CD4-positive, alpha-beta T cell treated with Interleukin-15 for 4 hours (primary cell): ENCODE data around the gene ATP6V1G1.
A peak's percentile ranks its signal among the peaks of the same experiment; 100 is the strongest.
"Not testable (repeated sequence)": the region's sequence is repeated elsewhere in the genome, so short reads cannot be mapped to it uniquely, and the experiment has no call there.

Experiments used
- DNase-seq: peaks from one replicate; pipeline ENCODE4 v3.0.0-alpha.2; 2020; ENCODE audit warnings: low spot score

ATP6V1G1 gene, protein sequence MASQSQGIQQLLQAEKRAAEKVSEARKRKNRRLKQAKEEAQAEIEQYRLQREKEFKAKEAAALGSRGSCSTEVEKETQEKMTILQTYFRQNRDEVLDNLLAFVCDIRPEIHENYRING

DNA sequence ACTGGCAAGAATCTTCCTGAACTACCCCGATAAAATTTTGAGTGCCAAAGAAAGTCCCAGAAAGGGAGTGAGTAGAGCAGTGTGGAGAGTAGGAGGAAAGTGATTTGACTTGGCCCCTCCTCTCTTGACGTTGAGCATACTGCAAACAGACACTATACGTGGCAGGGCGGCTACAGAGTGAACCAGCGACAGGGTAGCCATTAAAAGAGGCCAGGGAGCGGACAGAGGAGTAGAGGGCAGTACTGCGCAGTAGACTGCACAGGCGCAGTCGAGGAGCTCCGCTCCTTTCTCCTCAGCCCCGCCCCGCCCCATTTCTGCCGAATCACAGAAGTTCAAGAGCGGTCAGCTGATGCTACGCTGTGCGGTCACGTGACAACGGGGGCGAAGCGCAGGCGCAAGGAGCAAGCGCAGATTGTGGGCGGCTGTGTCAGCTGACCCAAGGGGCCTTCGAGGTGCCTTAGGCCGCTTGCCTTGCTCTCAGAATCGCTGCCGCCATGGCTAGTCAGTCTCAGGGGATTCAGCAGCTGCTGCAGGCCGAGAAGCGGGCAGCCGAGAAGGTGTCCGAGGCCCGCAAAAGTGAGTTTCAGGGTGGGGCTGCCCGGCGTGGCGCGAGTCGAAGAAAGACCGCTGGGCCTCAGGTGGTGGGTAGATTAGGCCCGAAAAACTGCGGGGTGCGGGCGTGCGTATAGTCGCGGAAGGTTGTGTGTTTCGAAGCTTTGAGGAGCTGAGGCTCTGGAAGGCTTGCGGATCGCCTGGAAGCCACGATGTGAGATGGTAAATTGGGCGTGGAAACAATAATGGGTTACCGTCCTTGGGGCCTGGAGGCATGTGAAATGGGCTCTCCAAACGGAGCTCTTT is at the start of gene ATP6V1G1:
TSS of gene ATP6V1G1 (plus strand) at position 425 of the 858 bp plus-strand sequence. CDS start at position 495, 70 bp downstream.
- peak; percentile 98 for DNase-seq

DNA sequence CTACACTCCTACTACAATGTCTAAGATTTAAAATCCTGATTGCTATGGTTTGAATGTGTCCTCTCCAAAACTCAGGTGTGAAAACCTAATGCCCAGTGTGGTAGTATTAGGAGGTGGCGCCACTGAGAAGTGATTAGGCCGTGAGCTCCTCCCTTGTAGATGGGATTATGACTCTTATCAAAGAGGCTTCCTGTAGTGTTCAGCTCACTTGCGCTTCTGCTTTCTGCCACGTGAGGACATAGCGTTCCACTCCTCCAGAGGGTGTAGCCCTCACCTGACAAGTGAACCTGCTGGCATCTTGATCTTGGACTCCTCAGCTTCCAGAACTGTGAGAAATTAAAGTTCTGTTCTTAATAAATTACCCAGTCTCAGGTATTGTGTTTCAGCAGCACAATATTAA is 49.3 kb upstream of the ATP6V1G1 start:
- peak; percentile 19 for DNase-seq

DNA sequence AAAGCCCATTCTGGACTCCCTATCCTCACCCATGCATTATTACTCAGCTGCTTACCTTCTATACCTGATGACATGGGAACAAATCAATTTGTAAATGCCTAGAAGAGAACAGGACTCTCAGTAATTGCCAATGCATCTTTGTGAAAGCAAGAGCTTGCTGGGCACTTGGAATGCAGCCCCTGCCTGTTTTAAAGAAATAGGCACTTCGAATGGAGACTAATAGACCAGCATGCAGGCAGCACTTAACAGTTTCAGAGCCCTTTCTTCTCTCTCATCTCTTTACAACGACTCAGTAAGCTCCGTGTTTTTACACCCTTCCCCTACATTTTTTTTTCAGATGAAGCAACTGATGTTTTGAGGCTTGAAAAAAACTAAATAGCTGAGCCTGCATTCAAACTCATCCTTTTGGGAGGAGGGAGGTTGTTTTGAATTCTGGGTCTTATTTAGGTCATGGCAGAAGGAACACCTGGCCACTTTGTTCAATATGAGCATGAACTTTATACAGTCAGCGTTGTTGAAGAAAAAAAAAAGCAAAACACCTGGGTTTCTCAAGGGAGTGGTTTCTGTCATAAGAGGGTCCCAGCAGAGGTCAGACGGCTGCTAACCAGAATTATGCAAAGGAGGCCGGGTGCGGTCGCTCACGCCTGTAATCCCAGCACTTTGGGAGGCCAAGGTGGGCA is 47.7 kb upstream of the ATP6V1G1 start:
- DNase-seq, result no peak

DNA sequence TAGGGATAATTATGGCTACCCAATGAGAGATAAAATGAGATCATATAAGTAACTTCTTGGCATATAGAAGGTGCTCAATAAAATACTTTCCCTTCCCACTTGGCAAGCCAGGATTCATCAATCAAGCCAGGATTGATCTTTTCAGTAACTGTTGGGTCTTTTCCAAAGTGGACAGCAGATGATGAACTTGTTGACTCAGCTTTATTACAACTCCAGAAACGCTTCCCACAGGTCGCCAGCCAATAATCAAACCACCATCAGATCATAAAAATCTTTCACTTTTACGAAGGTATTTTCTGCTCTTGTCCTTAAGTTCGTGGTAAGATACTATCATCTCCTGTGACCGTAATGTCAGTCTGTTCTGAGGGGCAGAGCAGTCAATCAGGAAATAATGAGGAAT is 42.5 kb upstream of the ATP6V1G1 start:
- no peak for DNase-seq

DNA sequence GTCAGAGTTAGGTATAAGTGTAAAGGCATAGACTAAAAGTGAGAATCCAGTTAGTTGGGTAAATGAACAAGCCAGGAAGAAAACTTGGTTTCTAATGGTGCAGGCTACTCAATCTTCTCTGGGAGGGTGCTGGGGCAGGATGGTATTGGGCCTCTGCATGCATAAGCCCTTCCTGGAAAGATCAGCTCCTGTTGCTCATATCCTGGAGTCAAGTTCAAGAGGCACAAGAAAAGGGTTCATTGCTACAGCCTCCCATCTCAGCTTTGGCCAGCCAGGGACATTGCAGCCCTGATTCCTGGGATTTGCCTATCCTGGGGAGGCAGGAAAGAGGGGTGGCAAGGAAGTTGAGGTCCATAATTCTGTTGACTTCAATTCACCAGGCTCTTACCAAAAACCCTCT is 40.7 kb upstream of the ATP6V1G1 start:
- DNase-seq, result no peak

DNA sequence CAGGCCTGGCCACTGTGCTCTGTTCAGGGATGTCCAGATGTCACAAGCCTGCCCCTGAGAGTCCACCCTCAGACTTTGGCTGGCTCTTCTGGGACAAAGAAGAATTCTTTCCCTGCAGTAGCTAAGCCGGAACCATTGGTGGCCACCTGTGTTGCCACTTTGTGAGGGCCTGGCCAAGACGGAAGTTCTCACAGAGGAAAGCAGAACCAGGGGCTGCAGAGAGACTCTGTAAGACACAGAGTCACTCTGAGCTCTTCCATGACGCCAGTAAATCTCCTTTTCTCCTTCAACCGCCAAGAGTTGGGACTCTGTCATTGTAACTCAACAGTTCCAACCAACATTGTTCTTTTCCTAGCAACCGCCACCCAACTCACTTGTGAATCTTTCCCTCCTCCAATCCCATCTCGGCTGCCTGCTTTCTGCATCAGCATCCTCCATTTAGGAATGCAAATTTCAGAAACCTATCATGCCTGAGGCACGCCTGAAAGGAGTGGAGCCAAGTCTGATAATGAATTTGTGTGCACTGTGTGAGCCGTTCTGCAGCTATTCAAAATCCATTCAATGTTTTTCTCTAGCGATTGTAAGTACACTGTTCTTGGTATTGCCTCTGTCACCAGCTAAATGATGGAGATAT is 37.8 kb upstream of the ATP6V1G1 start:
- no peak for DNase-seq

DNA sequence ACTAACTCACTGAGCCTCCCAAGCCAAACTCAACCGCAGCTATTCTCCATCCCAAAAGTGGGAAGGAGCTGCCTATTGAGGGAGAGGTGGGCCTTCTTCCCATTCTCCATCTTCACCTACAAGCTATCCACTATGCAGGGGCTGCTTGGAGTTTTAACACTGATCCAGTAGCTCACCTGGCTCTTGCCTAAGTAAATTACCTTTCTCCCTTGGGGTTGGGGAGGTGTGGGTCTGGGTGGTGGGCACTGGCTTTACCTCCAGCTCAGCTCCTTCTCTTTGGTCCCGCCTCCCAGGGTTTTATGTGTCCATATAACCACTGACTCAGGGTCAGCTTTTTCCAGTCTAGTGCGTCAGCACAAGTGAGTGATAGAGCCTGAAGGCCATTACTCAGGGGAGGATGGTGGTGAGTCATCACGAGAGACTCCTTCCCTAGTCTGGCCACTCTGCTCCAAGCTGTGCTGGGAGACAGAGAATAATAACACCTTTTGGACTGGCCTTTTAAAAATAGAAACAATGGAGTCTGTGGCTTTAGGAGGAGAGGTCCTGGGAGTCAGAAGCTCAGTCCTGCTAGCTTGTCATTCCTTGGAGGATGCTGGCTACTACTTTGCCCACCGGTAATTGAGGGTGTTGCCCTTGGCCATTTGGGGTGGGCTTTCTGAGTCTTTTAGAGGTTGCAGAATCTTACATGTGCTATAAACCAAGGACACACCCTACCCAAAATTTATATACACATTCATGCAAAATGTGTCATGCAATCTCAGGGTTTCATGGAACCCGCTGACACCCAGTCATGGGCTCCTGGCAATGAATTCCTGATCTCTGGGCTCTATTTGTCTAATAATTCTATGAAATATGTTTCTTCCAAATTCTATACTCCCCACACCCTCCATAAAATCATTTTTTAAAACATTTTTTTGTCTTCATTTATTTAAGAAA is 35.6 kb upstream of the ATP6V1G1 start:
- no peak for DNase-seq

DNA sequence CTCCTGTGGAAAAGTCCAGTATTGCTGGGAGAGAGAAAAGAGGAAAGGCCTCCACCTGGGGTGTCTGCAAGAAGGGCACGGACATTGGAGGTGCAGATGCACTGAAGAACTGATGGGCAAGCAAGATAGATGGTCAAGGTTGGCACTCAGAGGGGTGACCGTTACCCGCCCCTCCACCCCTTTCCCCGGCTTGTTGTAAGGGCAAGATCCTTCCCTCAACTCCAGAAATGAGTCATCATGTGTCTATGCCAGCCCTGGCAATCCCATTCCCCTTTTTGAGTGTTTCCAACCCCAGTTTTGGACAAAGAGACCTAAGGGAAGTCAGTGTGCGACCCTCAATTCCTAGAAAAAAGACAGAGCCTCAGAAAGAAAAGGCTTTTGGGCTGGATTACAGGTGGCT is 34.9 kb upstream of the ATP6V1G1 start:
- DNase-seq, result no peak

DNA sequence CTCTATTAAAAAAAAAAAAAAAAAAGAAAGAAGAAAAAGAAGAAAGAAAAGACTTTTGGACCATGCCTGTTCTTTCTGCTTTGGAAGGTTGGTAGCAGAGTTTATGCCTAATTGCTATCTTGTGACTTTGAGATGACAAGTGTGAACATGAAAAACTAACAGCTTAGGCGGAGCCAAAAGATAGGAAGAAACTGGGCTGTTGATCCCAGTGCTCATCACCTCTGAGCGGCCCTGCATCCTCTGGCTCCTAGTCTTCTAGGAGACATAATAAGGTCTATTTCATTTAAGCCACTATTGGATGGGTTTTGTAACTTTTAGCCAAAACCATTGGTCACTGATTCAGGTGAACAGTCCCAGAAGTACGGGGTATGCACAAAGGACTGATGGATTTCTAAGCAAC is 34.4 kb upstream of the ATP6V1G1 start:
- no peak for DNase-seq

DNA sequence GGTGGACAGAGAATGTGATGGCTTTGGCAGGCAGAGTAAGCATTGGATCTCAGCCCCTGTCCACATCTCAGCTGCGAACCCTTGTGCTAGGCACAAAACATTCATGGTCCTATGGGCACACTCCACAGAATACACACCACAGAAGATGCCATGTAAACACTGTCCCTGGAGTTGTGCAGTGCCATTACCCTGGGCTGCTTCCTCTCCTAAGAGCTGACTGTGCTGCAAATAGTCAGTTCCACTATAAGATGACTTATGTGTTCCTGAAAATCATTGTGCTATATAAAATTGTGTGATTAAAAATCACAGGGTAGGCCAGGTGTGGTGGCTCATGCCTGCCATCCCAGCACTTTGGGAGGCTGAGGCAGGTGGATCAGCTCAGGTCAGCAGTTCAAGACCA is 31.9 kb upstream of the ATP6V1G1 start:
- DNase-seq, result no peak

DNA sequence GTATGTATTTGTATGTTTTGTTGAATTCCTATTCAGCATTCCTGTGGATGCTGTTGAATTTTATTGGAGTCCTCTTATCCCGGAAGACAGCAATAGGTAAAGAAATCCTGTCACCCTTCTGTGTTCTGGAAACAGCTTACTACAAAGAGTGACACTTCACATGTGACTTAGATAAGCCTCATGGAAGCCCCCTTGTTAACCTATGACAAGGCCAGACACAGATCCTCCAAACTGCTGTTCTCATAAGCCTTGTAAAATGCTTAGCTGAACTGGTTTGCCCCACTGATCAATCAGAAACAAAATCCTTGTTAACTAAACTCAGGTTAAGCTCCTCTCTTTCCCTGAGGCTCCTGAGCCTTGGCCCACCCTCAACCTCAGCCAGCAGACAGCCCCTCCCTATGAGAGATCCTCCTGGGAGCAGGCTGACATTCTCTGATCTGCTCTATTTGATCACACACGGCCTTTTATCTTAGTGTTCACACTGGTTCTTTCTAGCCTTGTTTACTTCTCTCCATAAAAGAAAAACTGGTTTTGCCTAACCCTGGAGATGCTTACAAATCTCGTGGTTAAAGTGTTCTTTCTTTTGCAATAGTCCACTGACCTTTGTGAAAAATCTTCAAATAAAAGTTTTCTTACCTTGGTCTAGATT is 29.4 kb upstream of the ATP6V1G1 start:
- no peak for DNase-seq

DNA sequence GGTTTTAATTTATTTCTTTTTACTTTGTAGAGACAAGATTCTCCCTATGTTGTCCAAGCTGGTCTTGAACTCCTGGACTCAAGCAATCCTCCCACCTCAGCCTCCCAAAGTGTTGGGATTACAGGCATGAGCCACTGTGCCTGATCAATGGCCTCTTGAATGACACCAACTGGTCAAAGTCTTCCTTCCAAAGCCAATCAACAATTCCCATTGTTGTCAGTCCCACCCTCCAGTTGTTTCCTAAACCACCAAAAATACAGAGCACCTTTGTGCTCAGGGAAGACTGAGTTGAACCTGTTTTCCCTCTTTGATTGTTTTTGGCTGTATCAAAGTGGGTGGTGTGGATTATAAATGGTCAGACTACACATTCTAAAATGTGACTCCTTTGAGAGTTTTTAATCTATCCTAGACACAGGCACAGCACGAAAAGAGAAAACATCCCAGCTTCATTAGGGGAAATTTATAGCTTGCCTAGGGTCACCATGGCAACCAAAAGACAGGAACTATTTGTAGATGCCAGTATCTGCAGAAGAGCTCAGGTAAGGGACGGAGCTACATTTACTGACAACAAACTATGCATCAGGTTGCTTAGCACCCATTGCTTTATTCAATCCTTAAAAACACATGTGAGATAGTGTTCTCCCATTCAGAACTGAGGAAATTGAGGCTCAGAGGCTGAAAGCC is 27.6 kb upstream of the ATP6V1G1 start:
- DNase-seq, result no peak

DNA sequence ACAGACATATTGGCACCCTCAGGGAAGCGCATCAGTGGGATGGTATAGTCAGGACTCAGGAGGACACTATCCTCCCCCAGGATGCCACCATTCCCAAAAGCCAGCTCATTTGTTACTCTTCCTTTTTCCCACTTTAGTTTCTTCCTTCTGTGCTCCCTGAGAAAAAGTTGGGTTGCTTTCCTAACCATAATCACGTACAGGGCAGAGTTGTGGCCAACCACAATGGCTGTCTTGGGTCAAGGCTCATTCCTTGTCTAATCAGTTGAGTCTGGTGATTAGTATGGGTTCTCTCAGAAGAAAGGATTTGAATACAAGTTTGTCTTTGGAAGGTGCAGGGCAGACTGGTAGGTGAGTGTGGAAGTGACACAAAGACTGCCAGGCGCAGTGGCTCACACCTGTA is 26.6 kb upstream of the ATP6V1G1 start:
- DNase-seq, result no peak

DNA sequence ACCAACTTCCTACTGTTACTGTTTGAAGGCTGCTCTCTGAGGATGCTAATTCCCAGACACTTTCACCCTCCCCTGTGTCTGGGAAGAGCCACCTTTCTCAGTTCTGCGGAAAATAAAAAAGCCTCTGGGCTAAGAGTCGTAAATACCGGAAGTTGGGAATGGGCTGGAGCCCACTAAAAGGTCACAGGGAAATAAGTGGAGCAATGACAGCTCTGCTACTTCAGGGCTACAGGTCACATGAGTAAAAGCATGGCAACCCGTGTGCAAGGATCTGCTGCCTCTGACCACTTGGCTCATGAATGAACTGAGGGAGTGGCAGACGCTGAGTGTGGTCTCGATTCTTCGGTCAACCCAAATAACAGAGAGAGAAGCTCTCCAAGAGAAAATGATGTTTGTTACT is 25.8 kb upstream of the ATP6V1G1 start:
- DNase-seq, result no peak

DNA sequence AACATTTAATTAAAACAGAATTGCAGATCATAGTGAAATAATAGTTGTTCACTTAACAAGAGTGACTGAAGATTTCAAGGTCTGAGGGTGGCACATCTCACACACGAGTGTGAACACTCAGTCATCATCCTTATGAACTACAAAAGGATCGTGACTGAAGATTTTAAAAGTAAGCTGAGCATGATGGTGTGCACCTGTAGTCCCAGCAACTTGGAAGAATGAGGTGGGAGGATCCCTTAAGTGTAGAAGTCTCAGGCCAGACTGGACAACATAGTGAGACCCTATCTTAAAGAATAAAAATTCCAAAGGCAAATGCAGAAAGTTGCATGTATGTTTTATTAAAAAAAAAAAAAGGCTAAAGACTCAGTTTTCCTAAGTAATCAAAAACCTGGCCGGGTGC is 22.4 kb upstream of the ATP6V1G1 start:
- DNase-seq, result no peak

DNA sequence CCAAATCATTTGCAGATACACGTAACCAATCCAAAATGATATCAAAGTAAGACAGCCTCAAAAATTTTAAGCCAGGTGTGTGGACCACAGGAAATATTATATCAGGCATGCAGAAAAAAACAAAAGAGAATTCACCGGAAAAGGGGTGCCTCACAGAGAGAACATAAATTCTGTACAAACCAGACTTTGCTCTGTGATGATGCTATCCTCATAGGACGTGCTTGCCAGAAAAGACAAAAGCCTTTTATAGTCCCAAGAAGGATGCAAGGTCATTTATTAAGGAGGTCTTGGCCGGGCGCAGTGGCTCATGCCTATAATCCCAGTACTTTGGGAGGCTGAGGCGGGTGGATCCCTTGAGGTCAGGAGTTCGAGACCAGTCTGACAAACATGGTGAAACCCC is 16.8 kb upstream of the ATP6V1G1 start:
- no peak for DNase-seq

DNA sequence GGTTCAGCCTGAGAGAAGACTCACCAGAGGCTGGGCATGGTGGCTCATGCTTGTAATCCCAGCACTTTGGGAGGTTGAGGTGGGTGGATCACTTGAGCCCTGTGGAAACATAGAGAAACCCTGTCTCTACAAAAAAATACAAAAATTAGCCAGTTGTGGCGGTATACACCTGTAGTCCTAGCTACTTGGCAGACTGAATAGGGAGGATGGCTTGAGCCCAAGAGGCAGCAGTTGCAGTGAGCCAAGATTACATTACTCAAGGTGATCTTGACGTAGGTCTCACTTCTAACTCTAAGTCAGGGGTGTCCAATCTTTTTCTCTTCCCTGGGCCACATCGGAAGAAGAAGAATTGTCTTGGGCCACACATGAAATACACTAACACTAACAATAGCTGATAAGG is 16.2 kb upstream of the ATP6V1G1 start:
- no peak for DNase-seq

DNA sequence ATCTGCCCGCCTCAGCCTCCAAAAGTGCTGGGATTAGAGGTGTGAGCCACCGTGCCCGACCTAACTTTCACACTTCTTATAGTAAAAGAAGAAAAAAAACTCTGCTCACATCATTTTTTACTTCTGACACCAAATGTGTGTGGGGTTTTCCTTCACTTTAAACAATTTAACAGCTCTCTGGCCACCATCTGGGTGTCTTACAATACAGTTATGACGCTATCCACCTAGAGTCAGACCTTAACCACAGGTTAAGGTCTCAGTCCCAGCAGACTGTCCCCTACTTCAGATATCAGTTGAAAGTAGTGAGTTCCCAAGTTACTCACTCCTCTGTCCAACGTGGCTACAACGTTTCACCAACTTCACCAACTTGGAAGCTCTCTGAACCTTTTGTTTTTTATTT is 15.4 kb upstream of the ATP6V1G1 start:
- no peak for DNase-seq

DNA sequence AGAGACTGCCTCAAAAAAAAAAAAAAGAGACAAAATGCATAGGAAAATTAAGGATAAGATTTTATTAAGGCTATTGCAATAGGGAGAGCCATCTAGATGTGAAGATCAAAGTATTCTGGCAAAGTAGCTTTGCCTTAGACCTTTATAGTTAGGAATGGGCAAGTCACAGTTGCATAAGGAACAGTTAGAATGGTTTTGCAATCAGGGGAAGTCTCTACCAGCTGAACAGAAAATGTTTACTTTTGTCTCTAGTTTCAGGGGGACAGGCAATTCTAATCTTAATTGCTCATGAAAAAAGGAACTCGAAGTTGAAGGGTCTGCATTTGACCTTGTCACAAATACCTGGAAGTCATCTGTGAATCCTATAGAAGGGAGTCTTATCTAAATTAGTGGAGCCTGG is 13.1 kb upstream of the ATP6V1G1 start:
- no peak for DNase-seq

DNA sequence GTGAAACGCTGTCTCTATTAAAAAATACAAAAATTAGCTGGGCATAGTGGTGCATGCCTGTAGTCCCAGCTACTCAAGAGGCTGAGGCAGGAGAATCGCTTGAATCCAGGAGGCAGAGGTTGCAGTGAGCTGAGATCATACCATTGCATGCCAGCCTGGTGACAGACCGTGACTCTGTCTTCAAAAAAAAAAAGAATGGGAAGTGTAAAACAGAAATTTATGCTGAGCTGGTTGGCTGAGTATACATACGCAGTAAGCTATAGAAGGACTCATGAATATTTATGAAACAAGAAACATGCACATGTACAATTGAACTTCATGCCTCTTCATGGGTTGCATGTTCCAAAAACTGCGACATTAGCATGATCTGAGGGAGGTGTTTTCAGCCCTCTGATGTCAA is 10.8 kb upstream of the ATP6V1G1 start:
- not testable (repeated sequence) for DNase-seq

DNA sequence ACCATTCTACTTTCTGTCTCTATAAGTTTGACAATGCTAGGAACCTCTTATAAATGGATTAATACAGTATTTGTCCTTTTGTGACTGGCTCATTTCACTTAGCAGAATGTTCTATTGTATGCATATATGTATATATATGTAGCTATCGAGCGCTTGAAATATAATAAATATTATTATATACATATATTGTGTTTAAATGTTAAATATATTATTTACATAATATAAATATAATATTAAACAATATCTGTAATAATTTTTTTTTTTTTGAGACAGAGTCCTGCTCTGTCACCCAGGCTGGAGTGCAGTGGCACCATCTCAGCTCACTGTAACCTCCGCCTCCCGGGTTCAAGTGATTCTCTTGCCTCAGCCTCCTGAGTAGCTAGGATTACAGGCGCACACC is 9.4 kb upstream of the ATP6V1G1 start:
- not testable (repeated sequence) for DNase-seq
